ENCODE data around the gene PRPH2. TPM values are rescaled to one million over a fixed set of nuclear protein-coding genes. Genes with fewer than 3 reads are reported as not detected.
A peak's percentile ranks its signal among the peaks of the same experiment; 100 is the strongest.

PRPH2 gene
- total and polyA plus RNA-seq, 2 donors from 2014 or later, result 0.75 to 1.6 TPM

- H3K27me3 ChIP-seq (ENCODE audit: control insufficient read depth, insufficient read depth, low read length), result no peaks in the 10 kb centered on the region
- no peak for TF ChIP-seq CTCF (IDR thresholded peaks at IDR 0.05; ENCODE audit: borderline replicate concordance, extremely low read depth, insufficient read depth)
- no peak overlapping the region for H3K9ac ChIP-seq (ENCODE audit: low read length in 3 of 3)
- no peaks in the 10 kb centered on the region for H3K36me3 ChIP-seq (ENCODE audit: control insufficient read depth in 2 of 3, insufficient read depth in 3 of 3, low read length in 3 of 3)
- no peak overlapping the region for H3K27ac ChIP-seq (ENCODE audit: low read depth in 2 of 2, low read length in 2 of 2)
- intact Hi-C loops (cut with DNase I), result no loop called here
- H3K4me1 ChIP-seq (ENCODE audit: control insufficient read depth in 2 of 3, insufficient read depth in 2 of 3, low read depth in 1 of 3, low read length in 3 of 3), result peaks cover 0 to 6% (median 0%) of the 10 kb centered on the region in 3 donors
- DNase-seq (no peak), FAIRE-seq (no peak)
- H3K4me3 ChIP-seq (ENCODE audit: low read length in 3 of 3), result no peak overlapping the region
- no peaks in the 10 kb centered on the region for H3K9me3 ChIP-seq (ENCODE audit: control insufficient read depth in 2 of 3, insufficient read depth in 1 of 3, low read length in 3 of 3)
Observed at GRCh38 chr6:42748203-42748898, 26.0 kb upstream of the PRPH2 start.

GRCh38 chr6:42746463-42747391 lies 24.3 kb upstream of the PRPH2 start:
- DNase-seq (peak; percentile 91 to 96 (median 95)), FAIRE-seq (no peak)
- TF ChIP-seq CTCF (IDR thresholded peaks at IDR 0.05; ENCODE audit: borderline replicate concordance, extremely low read depth, insufficient read depth), result no peak
- Histone ChIP-seq H3K4me3 (ENCODE audit: low read length in 3 of 3) (peak overlapping the region; percentile 73 to 85 (median 80)), H3K9ac (ENCODE audit: low read length in 3 of 3) (peak overlapping the region; percentile 42 to 80 (median 57)), H3K4me1 (ENCODE audit: control insufficient read depth in 2 of 3, insufficient read depth in 2 of 3, low read depth in 1 of 3, low read length in 3 of 3) (peaks cover 0 to 6% (median 0%) of the 10 kb centered on the region in 3 donors), H3K27me3 (ENCODE audit: control insufficient read depth, insufficient read depth, low read length) (no peaks in the 10 kb centered on the region), H3K27ac (ENCODE audit: low read depth in 2 of 2, low read length in 2 of 2) (peak overlapping the region; percentile 92), H3K36me3 (ENCODE audit: control insufficient read depth in 2 of 3, insufficient read depth in 3 of 3, low read length in 3 of 3) (no peaks in the 10 kb centered on the region), H3K9me3 (ENCODE audit: control insufficient read depth in 2 of 3, insufficient read depth in 1 of 3, low read length in 3 of 3) (no peaks in the 10 kb centered on the region)
- intact Hi-C loops (cut with DNase I), result no loop called here

- TF ChIP-seq CTCF (IDR thresholded peaks at IDR 0.05; ENCODE audit: borderline replicate concordance, extremely low read depth, insufficient read depth), result no peak
- DNase-seq (peak; percentile 98 to 100 (median 99)), FAIRE-seq (no peak)
- Histone ChIP-seq H3K36me3 (ENCODE audit: control insufficient read depth in 2 of 3, insufficient read depth in 3 of 3, low read length in 3 of 3) (no peaks in the 10 kb centered on the region), H3K4me3 (ENCODE audit: low read length in 3 of 3) (peak within 1 kb of the TSS; percentile 98 to 99 (median 98)), H3K4me1 (ENCODE audit: control insufficient read depth in 2 of 3, insufficient read depth in 2 of 3, low read depth in 1 of 3, low read length in 3 of 3) (peaks cover 0 to 6% (median 0%) of the 10 kb centered on the region in 3 donors), H3K9ac (ENCODE audit: low read length in 3 of 3) (peak within 1 kb of the TSS; percentile 93 to 97 (median 97)), H3K27ac (ENCODE audit: low read depth in 2 of 2, low read length in 2 of 2) (peak within 1 kb of the TSS; percentile 94 to 95), H3K27me3 (ENCODE audit: control insufficient read depth, insufficient read depth, low read length) (no peaks in the 10 kb centered on the region), H3K9me3 (ENCODE audit: control insufficient read depth in 2 of 3, insufficient read depth in 1 of 3, low read length in 3 of 3) (no peaks in the 10 kb centered on the region)
- intact Hi-C loops (cut with DNase I), result no loop called here
Observed at GRCh38 chr6:42745640-42746462, 23.5 kb upstream of the PRPH2 start, which contains the start of gene TBCC. Gene TBCC, minus strand, starts transcription at chr6:42746103. Its CDS starts 30 bp downstream, at chr6:42746073.

Data from kidney (tissue), 14 donors.